HEK293T (cell line): Measurements from ENCODE around the gene FABP6.

ENCODE experiments used
- CTCF ChIA-PET: fragments of 350-600 bp; formaldehyde crosslinking; extraction: SDS; loops from one replicate; lab custom pipeline; 2021; ENCODE audit warnings: antibody characterized with exemption, inconsistent platforms; lab: Yijun Ruan, JAX
- POLR2A ChIA-PET: fragments of 350-600 bp; formaldehyde crosslinking; extraction: SDS; loops from one replicate; lab custom pipeline; 2020; ENCODE audit warnings: antibody characterized with exemption, inconsistent platforms; lab: Yijun Ruan, JAX
- DNase-seq: peaks from one replicate; pipeline ENCODE4 v3.0.0; 2012; ENCODE audit warnings: mixed read lengths; ENCODE audit errors: extremely low spot score
- ARNT ChIP-seq: fragments of 450-650 bp; IDR thresholded peaks from 2 replicates; pipeline ENCODE4 v1.6.1; 2017; ENCODE audit warnings: mild to moderate bottlenecking
- BHLHE40 ChIP-seq: fragments of 450-650 bp; IDR thresholded peaks from 2 replicates; pipeline ENCODE4 v1.6.1; 2016; ENCODE audit warnings: mild to moderate bottlenecking, moderate library complexity, borderline replicate concordance
- CTBP1 ChIP-seq: fragments of 450-650 bp; IDR thresholded peaks from 2 replicates; pipeline ENCODE4 v1.6.1; 2016; ENCODE audit warnings: borderline replicate concordance
- ELF4 ChIP-seq: fragments of 450-650 bp; IDR thresholded peaks from 2 replicates; pipeline ENCODE4 v1.6.1; 2017; ENCODE audit warnings: antibody characterized with exemption
- FOXA1 ChIP-seq: fragments of 450-650 bp; IDR thresholded peaks from 2 replicates; pipeline ENCODE4 v1.6.1; 2016; ENCODE audit warnings: mild to moderate bottlenecking
- FOXK2 ChIP-seq: fragments of 450-650 bp; IDR thresholded peaks from 2 replicates; pipeline ENCODE4 v1.6.1; 2016; ENCODE audit warnings: mild to moderate bottlenecking
- FOXM1 ChIP-seq: fragments of 450-650 bp; IDR thresholded peaks from 2 replicates; pipeline ENCODE4 v1.6.1; 2017; ENCODE audit warnings: mild to moderate bottlenecking, borderline replicate concordance
- HDGF ChIP-seq: fragments of 450-650 bp; IDR thresholded peaks from 2 replicates; pipeline ENCODE4 v1.6.1; 2017; ENCODE audit warnings: antibody characterized with exemption, borderline replicate concordance
- L3MBTL2 ChIP-seq: fragments of 450-650 bp; conservative IDR thresholded peaks from 2 replicates; pipeline ENCODE4 v1.6.1; 2016; ENCODE audit warnings: mild to moderate bottlenecking
- LEF1 ChIP-seq: fragments of 450-650 bp; IDR thresholded peaks from 2 replicates; pipeline ENCODE4 v1.6.1; 2017; ENCODE audit warnings: mild to moderate bottlenecking, borderline replicate concordance
- NFRKB ChIP-seq: fragments of 450-650 bp; IDR thresholded peaks from 2 replicates; pipeline ENCODE4 v1.6.1; 2016; ENCODE audit warnings: mild to moderate bottlenecking, moderate library complexity
- SP1 ChIP-seq: fragments of 450-650 bp; IDR thresholded peaks from 2 replicates; pipeline ENCODE4 v1.6.1; 2017
- SUZ12 ChIP-seq: fragments of 450-650 bp; IDR thresholded peaks from 2 replicates; pipeline ENCODE4 v1.6.1; 2016; ENCODE audit warnings: mild to moderate bottlenecking
- TARDBP ChIP-seq: fragments of 450-650 bp; IDR thresholded peaks from 2 replicates; pipeline ENCODE4 v1.6.1; 2016
- ZNF384 ChIP-seq: fragments of 450-650 bp; IDR thresholded peaks from 2 replicates; pipeline ENCODE4 v1.6.1; 2016
- TF ChIP-seq, protein P1 (sequence below): fragments of 450-650 bp; IDR thresholded peaks from 2 replicates; pipeline ENCODE4 v1.6.1; 2016

The FABP6 gene

DNA sequence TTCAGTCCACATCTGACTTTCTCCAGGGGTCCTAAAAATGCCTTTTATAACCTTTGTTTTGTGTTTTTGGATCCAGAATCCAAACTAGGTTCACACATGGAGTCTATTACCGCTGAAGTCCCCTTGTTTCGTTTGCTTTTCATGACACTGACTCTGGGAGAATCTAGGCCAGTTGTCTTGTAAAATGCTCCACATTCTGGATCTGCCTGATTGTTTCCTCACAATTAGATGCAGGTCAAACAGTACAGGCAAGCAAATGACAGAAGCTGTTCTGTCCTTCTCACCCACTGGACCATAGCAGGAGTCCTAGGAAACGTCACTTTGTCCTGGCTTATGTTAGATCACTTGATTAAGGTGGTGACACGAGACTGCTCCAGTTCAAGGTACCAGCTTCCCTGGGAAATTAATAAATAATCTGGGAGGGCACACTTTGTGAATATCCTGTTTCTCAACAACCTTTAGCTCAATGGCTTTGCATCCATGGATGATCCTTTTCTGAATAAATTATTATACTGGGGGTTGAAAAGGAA lies 34.1 kb downstream of the FABP6 start:
- ChIA-PET CTCF (no interaction called here), POLR2A (no interaction called here)
- no peak for TF ChIP-seq FOXA1
- no peak for TF ChIP-seq HDGF
- no peak for TF ChIP-seq L3MBTL2
- no peak for TF ChIP-seq BHLHE40
- TF ChIP-seq CTBP1 = no peak
- TF ChIP-seq LEF1 = no peak
- TF ChIP-seq ZNF384 = no peak
- no peak for TF ChIP-seq FOXK2
- TF ChIP-seq TARDBP = no peak
- TF ChIP-seq SUZ12 = no peak
- TF ChIP-seq, protein P1, sequence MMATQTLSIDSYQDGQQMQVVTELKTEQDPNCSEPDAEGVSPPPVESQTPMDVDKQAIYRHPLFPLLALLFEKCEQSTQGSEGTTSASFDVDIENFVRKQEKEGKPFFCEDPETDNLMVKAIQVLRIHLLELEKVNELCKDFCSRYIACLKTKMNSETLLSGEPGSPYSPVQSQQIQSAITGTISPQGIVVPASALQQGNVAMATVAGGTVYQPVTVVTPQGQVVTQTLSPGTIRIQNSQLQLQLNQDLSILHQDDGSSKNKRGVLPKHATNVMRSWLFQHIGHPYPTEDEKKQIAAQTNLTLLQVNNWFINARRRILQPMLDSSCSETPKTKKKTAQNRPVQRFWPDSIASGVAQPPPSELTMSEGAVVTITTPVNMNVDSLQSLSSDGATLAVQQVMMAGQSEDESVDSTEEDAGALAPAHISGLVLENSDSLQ = no peak

DNA sequence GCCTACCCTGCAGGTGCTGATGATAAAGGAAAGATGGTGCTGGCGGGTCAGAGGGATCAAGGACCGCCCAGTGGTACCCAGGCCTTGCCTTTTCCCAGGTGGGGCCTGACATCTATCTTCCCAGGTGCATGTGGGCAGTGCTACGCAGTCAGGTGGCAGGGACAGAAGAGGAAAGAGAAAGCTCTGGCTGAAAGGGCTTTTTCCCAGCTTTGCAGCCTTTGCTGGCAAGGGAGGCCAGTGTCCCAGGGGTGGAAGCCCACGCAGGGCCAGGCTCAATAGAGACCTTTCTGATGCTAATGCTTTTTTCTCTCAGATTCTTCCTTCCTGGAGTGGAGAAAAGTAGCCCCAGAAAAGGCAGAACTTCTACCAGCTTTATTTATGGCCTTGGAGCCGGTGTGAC lies 36.7 kb downstream of the FABP6 start:
- DNase-seq = no peak
- POLR2A ChIA-PET = no interaction called here
- no peak for TF ChIP-seq L3MBTL2
- TF ChIP-seq NFRKB = no peak
- TF ChIP-seq, protein P1 = no peak
- no peak for TF ChIP-seq FOXM1
- TF ChIP-seq CTBP1 = no peak
- no peak for TF ChIP-seq SUZ12
- TF ChIP-seq HDGF = no peak
- TF ChIP-seq ZNF384 = no peak
- TF ChIP-seq BHLHE40 = no peak
- no peak for TF ChIP-seq SP1
- TF ChIP-seq TARDBP = no peak
- TF ChIP-seq FOXA1 = no peak
- TF ChIP-seq LEF1 = no peak
- CTCF ChIA-PET = no interaction called here

More for the DNA sequence above, 34.1 kb downstream of the FABP6 start:
- no peak for DNase-seq

DNA sequence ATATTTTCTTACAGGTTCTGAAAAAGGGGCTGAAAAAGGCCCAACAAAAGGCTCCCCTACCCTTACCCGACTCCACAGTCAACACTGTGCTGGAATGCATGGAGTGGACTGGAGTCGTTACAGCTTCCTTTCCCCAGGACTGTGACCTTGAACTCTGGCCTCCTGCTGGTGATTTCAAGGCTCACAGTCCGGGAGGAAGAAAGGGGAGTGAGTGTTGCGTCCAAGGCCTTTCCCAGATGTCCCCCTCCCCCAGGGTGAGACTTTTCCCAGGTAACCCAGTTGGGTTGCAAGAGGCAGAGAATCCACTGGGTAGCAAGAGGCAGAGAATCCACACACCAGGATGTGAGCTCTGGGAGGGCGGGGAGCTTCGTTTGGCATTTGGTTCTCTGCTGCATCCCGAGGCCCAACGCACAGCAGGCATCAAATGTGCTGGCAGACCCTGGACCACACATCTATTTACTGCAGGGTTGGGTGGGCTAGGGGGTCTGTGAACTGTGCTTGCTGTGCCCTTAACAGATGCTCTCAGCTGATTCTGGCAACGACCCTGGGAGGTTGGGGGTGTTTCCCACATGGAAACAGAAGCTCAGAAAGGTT lies 37.5 kb downstream of the FABP6 start:
- POLR2A ChIA-PET = no interaction called here
- TF ChIP-seq SUZ12 (no peak), FOXK2 (no peak), SP1 (no peak), HDGF (no peak), TARDBP (no peak), L3MBTL2 (no peak), CTBP1 (no peak), BHLHE40 (no peak), ZNF384 (no peak), FOXA1 (no peak), NFRKB (no peak), FOXM1 (no peak), ELF4 (no peak), LEF1 (no peak), ARNT (no peak)
- TF ChIP-seq, protein P1 = no peak
- CTCF ChIA-PET = no interaction called here
- no peak for DNase-seq

GRCh38 chr5:160268121-160268520 lies 38.8 kb downstream of the FABP6 start:
- TF ChIP-seq FOXM1 = no peak
- no peak for TF ChIP-seq SUZ12
- TF ChIP-seq CTBP1 = no peak
- TF ChIP-seq LEF1 = no peak
- no peak for TF ChIP-seq HDGF
- TF ChIP-seq FOXK2 = no peak
- no peak for TF ChIP-seq SP1
- TF ChIP-seq BHLHE40 = no peak
- TF ChIP-seq, protein P1 = no peak
- TF ChIP-seq TARDBP = no peak
- TF ChIP-seq NFRKB = no peak
- no peak for TF ChIP-seq ELF4
- no peak for TF ChIP-seq L3MBTL2
- CTCF ChIA-PET = interaction anchor here (0.5 to 0.6 kb wide), 2 partner anchors 10 to 60 kb away, joined by 3 to 9 read pairs; no protein-coding TSS in a partner anchor
- DNase-seq = no peak
- POLR2A ChIA-PET = no interaction called here

- TF ChIP-seq CTBP1 = no peak
- no peak for TF ChIP-seq LEF1
- no peak for TF ChIP-seq L3MBTL2
- TF ChIP-seq ELF4 = no peak
- TF ChIP-seq FOXM1 = no peak
- no peak for TF ChIP-seq SUZ12
- TF ChIP-seq NFRKB = no peak
- TF ChIP-seq, protein P1 = no peak
- TF ChIP-seq BHLHE40 = no peak
- no peak for TF ChIP-seq TARDBP
- TF ChIP-seq SP1 = no peak
- TF ChIP-seq FOXA1 = no peak
- no peak for TF ChIP-seq FOXK2
- no peak for TF ChIP-seq ZNF384
- no peak for TF ChIP-seq ARNT
- TF ChIP-seq HDGF = no peak
- ChIA-PET CTCF (no interaction called here), POLR2A (no interaction called here)
- no peak for DNase-seq
Observed at GRCh38 chr5:160269017-160269416, 39.7 kb downstream of the FABP6 start.
